ENCODE measurements around the gene CTSH. TPM values are rescaled to one million over a fixed set of nuclear protein-coding genes. Genes with fewer than 3 reads are reported as not detected.

Gene CTSH
- total RNA-seq, 1 experiment from 2014 or later = 327 TPM

DNA sequence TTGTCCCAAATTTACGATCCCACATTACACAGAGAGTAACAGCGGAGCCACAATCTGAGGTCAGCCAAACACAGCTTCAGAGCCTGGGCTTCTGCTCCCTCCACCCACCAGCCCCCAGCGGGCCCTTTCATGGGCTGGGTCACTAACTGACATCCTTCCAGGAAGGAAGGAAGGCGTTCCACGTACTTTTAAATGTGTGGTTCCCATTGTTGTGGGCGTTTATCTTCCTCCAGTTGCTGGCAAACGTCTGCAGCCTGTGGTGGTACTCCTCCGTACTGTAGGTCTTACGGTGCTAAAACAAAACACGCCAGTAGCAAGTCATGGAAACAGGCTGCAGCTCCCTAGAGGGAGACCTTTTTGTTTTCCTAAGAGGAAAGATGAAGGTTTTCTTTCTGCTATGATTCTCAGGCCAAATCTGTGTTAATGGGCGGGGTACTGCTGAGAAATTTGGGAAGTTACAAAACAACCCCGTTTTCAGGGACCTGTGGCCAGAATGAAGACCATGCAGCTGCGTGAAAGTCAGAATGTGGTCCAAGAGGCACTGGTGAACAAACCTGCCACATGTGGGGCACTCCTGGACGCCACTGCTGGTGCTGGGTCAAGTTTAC is 7.6 kb downstream of the CTSH start:
- Mint-ChIP-seq H3K36me3 (ENCODE audit: insufficient read depth, unreplicated experiment) (peaks cover 44% of the 10 kb centered on the region), H3K4me1 (ENCODE audit: low read depth, unreplicated experiment) (no peaks in the 10 kb centered on the region), H3K4me3 (ENCODE audit: low read depth, unreplicated experiment) (no peak overlapping the region), H3K27me3 (ENCODE audit: unreplicated experiment) (no peaks in the 10 kb centered on the region), H3K9me3 (ENCODE audit: low read depth, unreplicated experiment) (no peaks in the 10 kb centered on the region), H3K27ac (ENCODE audit: unreplicated experiment) (no peak overlapping the region)
- intact Hi-C loops (cut with micrococcal nuclease; ENCODE audit: unreplicated experiment) = no loop called here
- DNase-seq = no peak
- TF ChIP-seq, protein P1, sequence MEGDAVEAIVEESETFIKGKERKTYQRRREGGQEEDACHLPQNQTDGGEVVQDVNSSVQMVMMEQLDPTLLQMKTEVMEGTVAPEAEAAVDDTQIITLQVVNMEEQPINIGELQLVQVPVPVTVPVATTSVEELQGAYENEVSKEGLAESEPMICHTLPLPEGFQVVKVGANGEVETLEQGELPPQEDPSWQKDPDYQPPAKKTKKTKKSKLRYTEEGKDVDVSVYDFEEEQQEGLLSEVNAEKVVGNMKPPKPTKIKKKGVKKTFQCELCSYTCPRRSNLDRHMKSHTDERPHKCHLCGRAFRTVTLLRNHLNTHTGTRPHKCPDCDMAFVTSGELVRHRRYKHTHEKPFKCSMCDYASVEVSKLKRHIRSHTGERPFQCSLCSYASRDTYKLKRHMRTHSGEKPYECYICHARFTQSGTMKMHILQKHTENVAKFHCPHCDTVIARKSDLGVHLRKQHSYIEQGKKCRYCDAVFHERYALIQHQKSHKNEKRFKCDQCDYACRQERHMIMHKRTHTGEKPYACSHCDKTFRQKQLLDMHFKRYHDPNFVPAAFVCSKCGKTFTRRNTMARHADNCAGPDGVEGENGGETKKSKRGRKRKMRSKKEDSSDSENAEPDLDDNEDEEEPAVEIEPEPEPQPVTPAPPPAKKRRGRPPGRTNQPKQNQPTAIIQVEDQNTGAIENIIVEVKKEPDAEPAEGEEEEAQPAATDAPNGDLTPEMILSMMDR (IDR thresholded peaks at IDR 0.05; ENCODE audit: unreplicated experiment) = no peak
- CTCF ChIA-PET = no interaction called here
- no TSS peak for BruUV-seq (replicated peaks)

DNA sequence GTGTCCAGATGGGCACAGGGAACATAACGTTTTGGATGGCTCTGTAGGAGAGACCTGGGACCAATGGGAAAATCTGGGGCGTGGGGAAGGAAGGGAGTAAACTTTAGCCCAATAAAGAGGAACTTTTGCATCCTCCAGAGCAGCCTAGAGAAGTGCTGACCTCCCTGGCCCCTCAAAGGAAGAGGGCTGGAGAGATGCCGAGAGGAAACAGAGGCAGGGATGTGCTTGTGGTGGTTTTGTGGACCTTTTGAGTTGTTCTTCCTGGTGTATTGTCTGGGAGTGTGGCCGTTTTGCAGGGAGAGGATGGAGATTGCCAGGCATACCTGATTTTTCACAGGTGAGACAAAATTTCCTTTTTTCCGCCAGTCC is 10.2 kb downstream of the CTSH start:
- no peaks in the 10 kb centered on the region for H3K9me3 Mint-ChIP-seq (ENCODE audit: low read depth, unreplicated experiment)
- CTCF ChIA-PET = interaction anchor here (1.1 kb wide), 1 partner anchor 27 kb away, joined by 4 read pairs; no protein-coding TSS in a partner anchor
- no TSS peak for BruUV-seq (replicated peaks)
- TF ChIP-seq, protein P1 (IDR thresholded peaks at IDR 0.05; ENCODE audit: unreplicated experiment) = no peak
- H3K36me3 Mint-ChIP-seq (ENCODE audit: insufficient read depth, unreplicated experiment) = peaks cover 57% of the 10 kb centered on the region
- intact Hi-C loops (cut with micrococcal nuclease; ENCODE audit: unreplicated experiment) = no loop called here
- H3K27ac Mint-ChIP-seq (ENCODE audit: unreplicated experiment) = no peak overlapping the region
- H3K4me1 Mint-ChIP-seq (ENCODE audit: low read depth, unreplicated experiment) = peaks cover 8% of the 10 kb centered on the region
- H3K4me3 Mint-ChIP-seq (ENCODE audit: low read depth, unreplicated experiment) = no peak overlapping the region
- H3K27me3 Mint-ChIP-seq (ENCODE audit: unreplicated experiment) = no peaks in the 10 kb centered on the region
- DNase-seq = no peak

DNA sequence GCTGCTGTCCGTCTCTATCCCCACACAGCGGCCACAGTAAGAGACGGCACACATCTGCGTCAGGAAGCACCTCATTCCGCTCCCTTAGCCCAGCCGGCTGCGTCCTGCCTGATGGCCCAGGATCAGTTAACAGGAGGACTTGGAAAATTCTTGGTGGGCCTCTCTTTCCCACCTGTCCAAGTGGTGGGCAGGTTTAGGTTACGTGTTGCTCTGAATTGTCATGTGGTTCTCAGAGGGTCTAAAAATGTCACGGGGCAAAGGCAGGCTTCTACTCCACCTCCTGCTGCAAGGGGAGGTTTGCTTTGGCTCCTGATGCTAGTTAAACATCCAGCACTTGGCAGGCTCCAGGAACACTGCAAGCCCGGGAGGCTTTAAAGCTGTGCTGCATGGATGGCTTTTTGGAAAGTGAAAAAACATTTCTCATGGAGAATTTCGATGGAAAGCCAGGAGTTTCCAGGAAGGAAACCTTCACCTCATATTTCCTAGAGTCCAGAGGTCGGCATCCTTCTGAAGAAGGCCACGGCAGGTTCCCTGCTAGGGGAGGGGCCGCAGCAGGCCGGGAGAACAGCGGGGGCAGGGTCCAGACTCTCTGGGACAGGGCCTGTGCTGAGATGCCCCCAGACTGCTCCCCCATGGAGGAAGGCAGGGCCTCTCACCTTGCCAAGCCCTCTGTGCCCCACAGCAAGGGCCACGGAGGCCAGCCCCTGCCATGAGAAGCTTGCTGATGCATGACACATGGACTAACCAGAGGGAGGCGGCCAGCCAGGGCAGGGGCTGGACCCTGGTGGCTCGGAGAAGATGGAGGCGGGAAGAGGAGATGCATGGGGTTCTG is 10.8 kb downstream of the CTSH start:
- TF ChIP-seq, protein P1 (IDR thresholded peaks at IDR 0.05; ENCODE audit: unreplicated experiment) = no peak
- intact Hi-C loops (cut with micrococcal nuclease; ENCODE audit: unreplicated experiment) = no loop called here
- BruUV-seq (replicated peaks) = no TSS peak

DNA sequence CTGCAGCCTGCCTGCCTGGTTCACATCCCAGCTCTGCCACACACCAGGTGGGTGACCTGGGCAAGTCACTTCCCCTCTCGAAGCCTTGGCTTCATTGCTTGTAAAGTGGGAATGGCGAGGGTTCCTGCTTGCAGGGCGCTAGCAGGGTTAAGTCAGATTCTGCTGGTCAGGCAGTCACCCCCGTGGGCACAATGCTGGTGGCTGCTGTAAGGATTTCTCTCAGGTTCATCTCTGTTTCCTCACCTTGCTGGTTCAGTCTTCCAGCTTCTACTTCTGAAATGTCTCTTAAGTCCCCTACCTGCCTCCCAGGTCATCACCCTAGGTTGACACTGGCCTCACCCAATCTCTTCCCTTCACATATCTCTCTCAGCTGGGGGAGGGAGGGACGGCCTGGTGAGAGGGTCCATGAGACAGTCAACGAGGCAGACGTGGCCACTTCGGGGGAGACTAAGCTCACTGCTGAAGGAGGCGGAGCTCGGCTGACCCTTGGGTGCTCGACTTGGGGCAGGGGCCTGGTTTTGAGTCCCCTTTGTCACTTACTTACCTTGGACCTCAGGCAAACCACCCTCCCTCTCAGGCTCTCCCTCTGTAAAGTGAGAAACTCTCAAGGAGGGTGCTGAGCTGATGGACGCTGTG is 11.5 kb downstream of the CTSH start:
- H3K4me3 Mint-ChIP-seq (ENCODE audit: low read depth, unreplicated experiment) = no peak overlapping the region
- TF ChIP-seq, protein P1 (IDR thresholded peaks at IDR 0.05; ENCODE audit: unreplicated experiment) = no peak
- peaks cover 8% of the 10 kb centered on the region for H3K4me1 Mint-ChIP-seq (ENCODE audit: low read depth, unreplicated experiment)
- CTCF ChIA-PET = no interaction called here
- DNase-seq = no peak
- no peaks in the 10 kb centered on the region for H3K9me3 Mint-ChIP-seq (ENCODE audit: low read depth, unreplicated experiment)
- BruUV-seq (replicated peaks) = no TSS peak
- H3K27ac Mint-ChIP-seq (ENCODE audit: unreplicated experiment) = no peak overlapping the region
- H3K36me3 Mint-ChIP-seq (ENCODE audit: insufficient read depth, unreplicated experiment) = peaks cover 62% of the 10 kb centered on the region
- intact Hi-C loops (cut with micrococcal nuclease; ENCODE audit: unreplicated experiment) = no loop called here
- H3K27me3 Mint-ChIP-seq (ENCODE audit: unreplicated experiment) = no peaks in the 10 kb centered on the region

More for the DNA sequence above, 10.8 kb downstream of the CTSH start:
- peaks cover 8% of the 10 kb centered on the region for H3K4me1 Mint-ChIP-seq (ENCODE audit: low read depth, unreplicated experiment)
- CTCF ChIA-PET = interaction anchor here (1.1 kb wide), 1 partner anchor 27 kb away, joined by 4 read pairs; no protein-coding TSS in a partner anchor
- H3K27me3 Mint-ChIP-seq (ENCODE audit: unreplicated experiment) = no peaks in the 10 kb centered on the region
- no peak overlapping the region for H3K4me3 Mint-ChIP-seq (ENCODE audit: low read depth, unreplicated experiment)
- DNase-seq = no peak
- H3K36me3 Mint-ChIP-seq (ENCODE audit: insufficient read depth, unreplicated experiment) = peaks cover 60% of the 10 kb centered on the region
- no peak overlapping the region for H3K27ac Mint-ChIP-seq (ENCODE audit: unreplicated experiment)
- no peaks in the 10 kb centered on the region for H3K9me3 Mint-ChIP-seq (ENCODE audit: low read depth, unreplicated experiment)

All from Calu3 (cell line).